Fibroblast of lung (primary cell): Measurements from ENCODE around the gene FRAT2. TPM values are rescaled to one million over a fixed set of nuclear protein-coding genes. Genes with fewer than 3 reads are reported as not detected.

Source experiments
- DNase-seq, 2 donors: peaks; one replicate each; pipeline versions ENCODE4 v3.0.0 to v3.0.0-alpha.2; 2010; ENCODE audit warnings: low read depth in 2 of 2
- H2AFZ ChIP-seq: 2 replicates; pipeline ENCODE4 v1.5.1; 2012; ENCODE audit warnings: low read length, control low read depth, inconsistent platforms
- H3K27ac ChIP-seq: 2 replicates; pipeline ENCODE4 v1.5.1; 2011; ENCODE audit warnings: low read length, control low read depth; ENCODE audit not compliant: insufficient read depth
- H3K27me3 ChIP-seq: 2 replicates; pipeline ENCODE4 v1.5.1; 2011; ENCODE audit warnings: mild to moderate bottlenecking, low read length; ENCODE audit not compliant: control insufficient read depth, insufficient read depth
- H3K36me3 ChIP-seq: 2 replicates; pipeline ENCODE4 v1.5.1; 2011; ENCODE audit warnings: low read length; ENCODE audit not compliant: control insufficient read depth, insufficient read depth
- H3K4me1 ChIP-seq: 2 replicates; pipeline ENCODE4 v1.5.1; 2011; ENCODE audit warnings: low read length; ENCODE audit not compliant: control insufficient read depth, insufficient read depth; ENCODE audit errors: extremely low read depth
- H3K4me2 ChIP-seq: 2 replicates; pipeline ENCODE4 v1.5.1; 2011; ENCODE audit warnings: low read length, control low read depth; ENCODE audit not compliant: insufficient read depth; ENCODE audit errors: extremely low read depth
- H3K4me3 ChIP-seq, 4 experiments: fragments of 200-600 bp in 1 of 4; sonication (generic) in 1 of 4; replicated peaks in 1 of 4; 2 replicates each; pipeline ENCODE4 v1.5.1; 2011 to 2016; ENCODE audit warnings: low read length in 4 of 4, low read depth in 3 of 4, mild to moderate bottlenecking in 3 of 4, control low read depth in 2 of 4, inconsistent platforms in 1 of 4, mixed read lengths in 1 of 4; ENCODE audit not compliant: insufficient read depth in 1 of 4; ENCODE audit errors: control extremely low read depth in 1 of 4
- H3K79me2 ChIP-seq: 2 replicates; pipeline ENCODE4 v1.5.1; 2012; ENCODE audit warnings: mild to moderate bottlenecking, low read length, inconsistent platforms; ENCODE audit not compliant: control insufficient read depth, insufficient read depth
- H3K9ac ChIP-seq: 2 replicates; pipeline ENCODE4 v1.5.1; 2011; ENCODE audit warnings: mild to moderate bottlenecking, low read length, control low read depth; ENCODE audit not compliant: insufficient read depth
- H3K9me3 ChIP-seq: 2 replicates; pipeline ENCODE4 v1.5.1; 2012; ENCODE audit warnings: low read depth, low read length; ENCODE audit not compliant: control insufficient read depth, insufficient read depth
- H4K20me1 ChIP-seq: 2 replicates; pipeline ENCODE4 v1.5.1; 2011; ENCODE audit warnings: low read length; ENCODE audit not compliant: control insufficient read depth, insufficient read depth; ENCODE audit errors: extremely low read depth
- EZH2 ChIP-seq: IDR thresholded peaks from 2 replicates; pipeline ENCODE4 v1.5.1; 2012; ENCODE audit warnings: low read length, control low read depth, mild to moderate bottlenecking; ENCODE audit errors: missing control alignments
- polyA plus RNA-seq, 2 donors: library from polyadenylated mRNA; depleted of rRNA in 1 of 2; stranded (reverse) in 1 of 2; unstranded in 1 of 2; fragments of >200 nt; gene quantifications; 2 replicates each; pipeline ENCODE4 v1.2.1, GENCODE V29; 2011 to 2012; ENCODE audit warnings: missing spikeins in 1 of 2
- total RNA-seq: library from RNA; depleted of rRNA; stranded (reverse); fragments of >200 nt; gene quantifications from 2 replicates; pipeline ENCODE4 v1.2.1, GENCODE V29; 2014
- TF ChIP-seq, protein P1 (sequence below), 2 donors: IDR thresholded peaks in 1 of 2; conservative IDR thresholded peaks in 1 of 2; 1 replicate in 1 of 2; 2 replicates in 1 of 2; pipeline ENCODE4 v1.5.1; 2011 to 2012; ENCODE audit warnings: low read length in 2 of 2, control low read depth in 1 of 2, inconsistent platforms in 1 of 2, low read depth in 1 of 2, mild to moderate bottlenecking in 1 of 2

Gene FRAT2
- total and polyA plus RNA-seq, 2 donors (not counting 1 experiment from before 2014, with no cell fraction given), result 2.0 to 5.3 TPM

- H3K4me3 ChIP-seq, result no peak overlapping the region
- no peak for TF ChIP-seq EZH2
- TF ChIP-seq, protein P1, sequence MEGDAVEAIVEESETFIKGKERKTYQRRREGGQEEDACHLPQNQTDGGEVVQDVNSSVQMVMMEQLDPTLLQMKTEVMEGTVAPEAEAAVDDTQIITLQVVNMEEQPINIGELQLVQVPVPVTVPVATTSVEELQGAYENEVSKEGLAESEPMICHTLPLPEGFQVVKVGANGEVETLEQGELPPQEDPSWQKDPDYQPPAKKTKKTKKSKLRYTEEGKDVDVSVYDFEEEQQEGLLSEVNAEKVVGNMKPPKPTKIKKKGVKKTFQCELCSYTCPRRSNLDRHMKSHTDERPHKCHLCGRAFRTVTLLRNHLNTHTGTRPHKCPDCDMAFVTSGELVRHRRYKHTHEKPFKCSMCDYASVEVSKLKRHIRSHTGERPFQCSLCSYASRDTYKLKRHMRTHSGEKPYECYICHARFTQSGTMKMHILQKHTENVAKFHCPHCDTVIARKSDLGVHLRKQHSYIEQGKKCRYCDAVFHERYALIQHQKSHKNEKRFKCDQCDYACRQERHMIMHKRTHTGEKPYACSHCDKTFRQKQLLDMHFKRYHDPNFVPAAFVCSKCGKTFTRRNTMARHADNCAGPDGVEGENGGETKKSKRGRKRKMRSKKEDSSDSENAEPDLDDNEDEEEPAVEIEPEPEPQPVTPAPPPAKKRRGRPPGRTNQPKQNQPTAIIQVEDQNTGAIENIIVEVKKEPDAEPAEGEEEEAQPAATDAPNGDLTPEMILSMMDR (conservative IDR thresholded peaks at IDR 0.05 in 1 of 2, IDR thresholded peaks at IDR 0.05 in 1 of 2; ENCODE audit: low read depth in 1 of 2, low read length in 2 of 2), result no peak
- DNase-seq, result no peak
- H3K36me3 ChIP-seq, result no peaks in the 10 kb centered on the region
- H4K20me1 ChIP-seq, result no peaks in the 10 kb centered on the region
- no peak overlapping the region for H3K9ac ChIP-seq
- no peak overlapping the region for H3K27ac ChIP-seq
- no peaks in the 10 kb centered on the region for H3K9me3 ChIP-seq
- H3K27me3 ChIP-seq, result no peaks in the 10 kb centered on the region
- H3K4me1 ChIP-seq, result peaks cover 4% of the 10 kb centered on the region
- no peak overlapping the region for H3K4me2 ChIP-seq
- no peak overlapping the region for H2AFZ ChIP-seq
- no peaks in the 10 kb centered on the region for H3K79me2 ChIP-seq
Measured at GRCh38 chr10:97321804-97322190, 12.7 kb downstream of the FRAT2 start.

DNA sequence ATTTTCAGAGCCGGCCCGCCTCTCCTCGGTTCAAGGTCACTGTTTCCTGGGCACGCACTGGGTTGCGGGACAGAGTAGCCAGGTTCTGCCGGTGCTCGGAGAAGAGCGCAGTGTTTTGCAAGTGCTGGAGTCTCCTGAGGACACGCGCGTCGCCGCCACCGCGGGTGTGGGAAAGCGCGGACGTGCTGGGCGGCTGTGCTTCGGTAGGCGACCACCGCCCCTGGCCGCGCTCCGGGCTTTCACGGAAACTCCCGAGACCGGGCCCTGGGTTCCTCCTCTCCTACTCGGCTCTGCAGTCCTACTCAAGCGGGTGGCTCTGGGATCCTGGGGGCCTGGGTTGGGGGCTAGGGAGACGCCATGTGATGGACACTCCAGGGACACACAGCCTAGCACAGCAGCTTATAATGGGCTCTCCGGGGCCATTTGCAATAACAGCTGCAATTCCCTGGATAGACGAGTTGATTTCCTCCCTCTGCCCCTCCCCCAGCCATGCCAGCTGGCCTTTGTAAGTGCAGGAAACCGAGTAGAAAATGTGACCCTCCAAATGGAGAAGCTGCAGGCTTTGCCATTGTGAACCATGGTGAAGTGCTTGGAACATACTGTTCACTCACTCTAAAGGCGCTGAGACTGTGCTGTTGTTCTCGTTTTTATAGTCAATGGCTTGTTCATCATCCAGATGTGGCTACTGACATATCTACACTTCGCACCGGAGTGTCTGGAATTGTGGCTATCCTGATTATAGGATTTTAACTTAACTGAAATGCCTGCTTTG is 13.3 kb downstream of the FRAT2 start:
- H3K4me2 ChIP-seq, result no peak overlapping the region
- no peaks in the 10 kb centered on the region for H3K36me3 ChIP-seq
- no peaks in the 10 kb centered on the region for H4K20me1 ChIP-seq
- TF ChIP-seq, protein P1 (conservative IDR thresholded peaks at IDR 0.05 in 1 of 2, IDR thresholded peaks at IDR 0.05 in 1 of 2; ENCODE audit: low read depth in 1 of 2, low read length in 2 of 2), result no peak
- TF ChIP-seq EZH2, result no peak
- no peaks in the 10 kb centered on the region for H3K9me3 ChIP-seq
- H3K27me3 ChIP-seq, result no peaks in the 10 kb centered on the region
- no peaks in the 10 kb centered on the region for H3K79me2 ChIP-seq
- H3K27ac ChIP-seq, result no peak overlapping the region
- DNase-seq, result no peak
- no peak overlapping the region for H3K9ac ChIP-seq
- H3K4me1 ChIP-seq, result peaks cover 4% of the 10 kb centered on the region
- no peak overlapping the region for H2AFZ ChIP-seq
- H3K4me3 ChIP-seq, result peak overlapping the region in 1 of 4 experiments; percentile 70

DNA sequence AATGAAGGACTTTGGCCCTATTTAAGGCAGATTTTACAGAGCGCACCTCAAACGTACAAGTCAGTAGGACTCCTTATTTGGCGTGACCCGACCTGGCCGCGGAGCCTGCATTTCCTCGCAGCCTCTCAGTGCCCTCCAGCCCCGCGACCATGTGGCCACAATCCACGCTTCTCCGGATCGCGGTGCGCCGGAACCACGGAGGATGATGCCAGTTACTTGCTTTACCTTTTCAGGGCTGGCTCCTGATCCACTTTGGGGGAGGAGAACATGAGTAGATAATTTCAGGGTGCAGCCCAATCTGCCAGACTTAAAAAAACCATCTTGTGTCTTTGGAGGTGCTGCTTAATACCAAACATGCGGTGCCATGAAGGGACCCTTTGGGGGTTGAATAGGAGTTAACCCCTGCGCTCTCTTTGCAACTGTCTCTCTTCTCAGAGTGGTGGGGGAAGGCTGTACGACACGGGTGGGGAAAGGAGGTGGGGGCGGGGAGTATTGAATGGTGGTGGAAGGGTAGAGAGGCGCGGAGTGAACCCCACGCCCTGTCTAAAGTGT is 14.0 kb downstream of the FRAT2 start:
- TF ChIP-seq, protein P1 (conservative IDR thresholded peaks at IDR 0.05 in 1 of 2, IDR thresholded peaks at IDR 0.05 in 1 of 2; ENCODE audit: low read depth in 1 of 2, low read length in 2 of 2), result no peak
- no peak for TF ChIP-seq EZH2
- no peaks in the 10 kb centered on the region for H3K79me2 ChIP-seq
- H3K4me1 ChIP-seq, result peaks cover 4% of the 10 kb centered on the region
- no peak overlapping the region for H2AFZ ChIP-seq
- no peak for DNase-seq
- no peak overlapping the region for H3K9ac ChIP-seq
- no peaks in the 10 kb centered on the region for H3K9me3 ChIP-seq
- H4K20me1 ChIP-seq, result no peaks in the 10 kb centered on the region
- peak overlapping the region; percentile 69 for H3K4me2 ChIP-seq
- peak overlapping the region; percentile 35 to 73 (median 58) for H3K4me3 ChIP-seq
- H3K27ac ChIP-seq, result no peak overlapping the region
- H3K27me3 ChIP-seq, result no peaks in the 10 kb centered on the region
- no peaks in the 10 kb centered on the region for H3K36me3 ChIP-seq
